ENCODE data around the gene HEATR5A.
"Not testable (repeated sequence)": the region's sequence is repeated elsewhere in the genome, so short reads cannot be mapped to it uniquely, and the experiment has no call there.

HEATR5A gene

GRCh38 chr14:31420319-31421111 is at the start of gene HEATR5A:
HEATR5A (minus strand) TSS chr14:31420550; CDS start chr14:31402975, 17,575 bp downstream.
- DNase-seq (ENCODE audit: low read depth), result peak; percentile 80

GRCh38 chr14:31466554-31466953 is 46.2 kb upstream of the HEATR5A start:
- no peak for DNase-seq (ENCODE audit: low read depth)

DNA sequence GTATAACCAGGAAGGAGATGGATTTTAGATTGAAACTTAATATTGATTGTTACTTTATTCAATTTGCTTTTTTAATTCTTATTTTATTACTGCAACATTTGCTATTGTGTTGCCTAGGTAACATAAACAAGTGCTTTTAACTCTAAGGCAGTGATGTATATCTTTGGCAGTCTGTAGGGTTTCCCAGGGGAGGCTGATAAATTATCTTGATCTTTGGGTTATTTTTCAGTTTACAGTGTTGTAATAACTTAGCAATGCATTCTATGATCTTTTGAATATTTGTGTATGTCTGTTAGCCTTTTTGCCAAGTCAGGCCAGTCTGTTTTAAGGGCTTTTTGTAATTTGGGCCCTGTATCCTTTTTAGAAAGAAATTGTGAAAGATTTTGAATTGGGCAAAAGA is 44.8 kb upstream of the HEATR5A start:
- no peak for DNase-seq (ENCODE audit: low read depth)

GRCh38 chr14:31462450-31462849 is 42.1 kb upstream of the HEATR5A start:
- not testable (repeated sequence) for DNase-seq (ENCODE audit: low read depth)

- DNase-seq (ENCODE audit: low read depth), result no peak
Measured at GRCh38 chr14:31461545-31461944, 41.2 kb upstream of the HEATR5A start.

DNA sequence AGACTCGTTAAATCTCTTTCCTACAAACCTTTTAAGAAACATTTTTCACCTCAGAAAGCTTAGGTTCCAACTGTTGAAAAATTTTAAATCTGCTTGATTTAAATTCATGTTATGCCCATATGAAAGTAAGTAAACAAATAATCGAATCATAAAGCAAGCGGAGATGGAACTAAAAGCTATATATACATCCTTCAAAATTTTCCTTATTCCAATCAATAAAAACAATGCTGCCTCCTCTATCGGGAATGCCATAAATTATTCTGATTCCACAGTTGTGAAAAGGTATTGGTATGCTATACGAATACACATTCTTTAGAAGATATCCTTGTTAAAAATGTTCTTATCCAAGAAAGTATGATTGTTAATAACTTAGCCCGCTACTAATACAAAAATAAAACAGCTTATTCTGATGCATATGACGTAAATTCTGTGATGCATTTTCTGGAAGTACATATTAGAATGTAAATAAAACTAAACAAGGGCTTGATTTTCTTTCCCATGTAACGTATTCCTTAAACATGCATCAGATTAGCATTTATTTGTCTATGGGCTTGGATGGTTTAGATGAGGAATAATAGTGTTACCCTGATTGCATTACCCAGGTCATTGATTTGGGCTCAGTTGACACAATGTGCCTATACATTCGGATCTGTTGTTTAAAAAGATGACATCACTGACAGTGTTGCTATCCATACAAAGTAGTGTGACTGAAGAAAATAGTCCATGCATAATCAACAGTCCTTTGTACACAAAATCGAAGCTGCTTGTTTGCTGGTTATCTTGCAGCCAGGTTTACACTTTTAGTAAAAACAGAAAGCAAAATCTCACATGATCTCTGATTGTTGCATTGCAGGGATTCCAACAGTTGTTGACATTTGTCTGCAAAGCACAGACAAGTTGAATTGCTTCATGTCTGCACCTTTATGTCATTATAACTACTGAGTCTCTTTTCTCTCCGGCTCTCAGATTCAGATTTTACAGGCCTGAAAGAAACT is 37.6 kb upstream of the HEATR5A start:
- DNase-seq (ENCODE audit: low read depth), result no peak

DNA sequence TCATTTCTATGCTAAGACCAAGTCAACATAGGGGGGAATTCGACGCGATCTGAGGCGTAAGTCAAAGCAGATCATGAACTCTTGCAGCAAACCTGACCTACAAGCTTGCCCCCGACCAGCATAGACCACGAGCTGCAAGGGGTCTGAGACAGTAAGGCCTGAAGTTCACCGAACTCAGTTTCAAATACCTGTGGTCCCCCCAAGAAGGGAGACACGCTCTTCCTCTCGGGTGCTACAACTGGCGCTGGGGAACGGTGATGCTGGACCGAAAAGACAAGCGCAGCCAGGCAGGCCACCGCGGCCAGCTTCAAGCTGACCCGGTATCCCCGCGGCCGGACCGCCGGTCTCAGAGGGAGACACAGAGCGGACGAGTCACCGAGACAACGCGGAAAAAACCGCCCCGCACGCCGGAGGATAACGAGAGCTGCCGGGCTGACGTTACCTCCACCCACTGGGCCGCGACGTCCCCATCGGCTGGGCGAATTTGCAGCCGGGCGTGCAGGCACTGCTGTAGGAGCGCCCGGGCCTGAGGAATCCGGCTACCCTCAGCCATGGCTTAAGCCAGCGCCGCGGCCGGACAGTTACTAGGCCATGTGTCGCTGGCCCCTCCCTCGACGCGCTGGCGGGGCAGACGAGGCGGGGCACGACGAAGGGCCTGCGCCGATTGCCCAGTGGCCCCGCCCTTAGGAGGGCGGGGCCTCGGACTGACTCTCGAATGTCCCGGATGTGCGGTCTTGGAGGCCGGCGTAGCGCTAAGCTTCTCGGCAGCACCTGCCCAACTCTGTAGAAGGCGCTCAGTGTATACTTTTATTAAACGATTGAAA is 36.7 kb upstream of the HEATR5A start, which contains the start of gene DTD2:
DTD2 (minus strand) TSS at position 666 of the 824 bp plus-strand sequence; CDS start at position 553, 113 bp downstream.
- DNase-seq (ENCODE audit: low read depth), result peak; percentile 79

DNA sequence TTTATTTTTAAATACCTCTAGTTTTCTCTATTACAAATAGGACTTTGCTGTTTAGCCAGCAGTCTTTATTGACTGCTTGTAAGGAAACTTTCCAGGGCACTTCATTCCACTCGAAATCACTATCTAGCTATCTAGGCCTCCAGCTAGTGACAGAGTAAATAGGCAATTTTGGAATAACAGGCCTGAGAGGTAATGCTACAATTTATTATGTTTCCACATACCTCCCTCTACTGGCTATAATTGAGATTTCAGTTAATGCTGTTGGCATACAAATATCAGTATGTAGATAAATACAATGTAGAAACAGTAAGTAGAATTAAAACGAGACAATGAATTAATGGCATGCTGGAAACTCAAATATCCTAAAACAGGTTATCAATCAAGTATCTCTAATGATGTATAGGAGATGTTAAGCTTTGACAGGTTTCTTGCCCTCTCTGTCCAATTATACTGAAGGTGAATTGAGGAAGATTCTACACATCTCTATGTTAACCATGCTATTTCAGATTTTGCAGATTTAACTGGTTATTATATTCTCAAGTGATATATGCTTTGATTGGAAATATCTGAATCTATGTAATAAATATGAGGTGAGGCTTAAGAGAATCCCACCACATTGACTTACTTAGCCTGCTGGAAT is 29.7 kb upstream of the HEATR5A start:
- DNase-seq (ENCODE audit: low read depth), result no peak

DNA sequence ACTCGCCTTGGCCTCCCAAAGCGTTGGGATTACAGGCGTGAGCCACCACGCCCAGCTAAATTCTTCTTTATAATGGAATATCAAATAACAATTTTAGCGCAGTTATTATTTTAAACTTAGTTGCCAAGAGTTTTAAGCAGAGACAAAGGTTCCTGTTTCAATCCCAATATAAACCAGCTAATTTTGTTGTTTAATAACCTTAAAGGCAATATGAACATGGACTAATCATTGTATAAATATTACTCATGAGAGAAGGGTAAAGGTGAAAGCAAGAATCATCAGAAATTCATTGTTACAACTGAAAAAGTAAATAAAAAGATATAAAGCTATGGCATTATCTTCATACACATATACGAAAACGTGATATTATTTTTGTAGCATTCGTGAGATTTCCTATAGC is 28.8 kb upstream of the HEATR5A start:
- DNase-seq (ENCODE audit: low read depth), result no peak

- no peak for DNase-seq (ENCODE audit: low read depth)
Measured at GRCh38 chr14:31445703-31446102, 25.4 kb upstream of the HEATR5A start.

GRCh38 chr14:31442284-31442683 is 21.9 kb upstream of the HEATR5A start:
- no peak for DNase-seq (ENCODE audit: low read depth)

DNA sequence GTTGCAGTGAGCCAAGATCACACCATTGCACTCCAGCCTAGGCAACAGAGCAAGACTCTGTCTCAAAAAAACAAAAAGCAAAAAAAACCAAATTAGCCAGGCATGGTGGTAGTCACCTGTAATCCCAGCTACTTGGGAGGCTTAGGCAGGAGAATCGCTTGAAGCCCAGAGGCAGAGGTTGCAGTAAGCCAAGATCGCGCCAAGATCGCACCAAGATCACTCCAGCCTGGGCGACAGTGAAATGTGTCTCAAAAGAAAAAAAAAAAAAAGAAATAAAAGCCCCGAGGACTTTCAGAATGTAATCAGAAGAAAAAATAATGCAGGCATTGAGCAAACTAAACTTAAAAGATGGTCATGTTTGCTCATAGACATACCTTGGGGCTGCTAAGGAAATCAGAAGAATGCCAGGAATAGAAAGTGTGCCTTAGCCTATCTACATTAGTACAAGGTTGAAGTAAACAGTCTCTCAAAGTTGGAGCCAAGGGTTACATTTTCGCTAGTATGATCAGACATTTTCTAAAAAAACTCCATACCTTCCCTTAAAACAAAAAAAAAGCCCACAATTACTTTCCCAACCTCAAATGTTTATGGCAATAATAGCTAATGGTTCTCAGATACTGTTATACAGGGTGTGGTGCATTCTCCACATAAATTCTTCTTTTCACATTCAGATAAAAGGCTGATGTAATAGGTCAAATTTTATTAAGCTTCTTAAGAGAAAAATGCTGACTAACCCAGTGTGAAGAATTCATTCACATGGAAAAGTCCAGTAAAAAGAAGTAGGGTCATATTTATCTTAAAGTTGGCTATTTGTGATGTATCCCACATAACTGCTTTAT is 21.1 kb upstream of the HEATR5A start:
- DNase-seq (ENCODE audit: low read depth), result no peak

DNA sequence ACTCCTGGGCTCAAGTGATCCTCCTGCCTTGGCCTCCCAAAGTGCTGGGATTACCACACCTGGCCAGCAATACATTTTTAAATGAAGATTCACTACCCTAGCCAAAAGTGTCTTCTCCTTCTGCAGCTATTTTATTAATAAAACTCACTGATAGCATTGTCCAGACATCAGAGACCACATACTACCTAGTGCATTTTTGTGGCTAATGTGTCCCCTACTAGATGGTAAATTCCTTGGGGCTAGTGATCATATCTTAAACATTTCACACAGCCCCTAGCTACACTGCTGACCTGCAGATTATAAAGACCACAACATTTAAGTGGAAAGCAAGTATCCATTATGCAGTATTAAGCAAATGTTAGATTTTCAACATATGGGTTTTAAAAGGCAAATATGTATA is 19.9 kb upstream of the HEATR5A start:
- DNase-seq (ENCODE audit: low read depth), result no peak

DNA sequence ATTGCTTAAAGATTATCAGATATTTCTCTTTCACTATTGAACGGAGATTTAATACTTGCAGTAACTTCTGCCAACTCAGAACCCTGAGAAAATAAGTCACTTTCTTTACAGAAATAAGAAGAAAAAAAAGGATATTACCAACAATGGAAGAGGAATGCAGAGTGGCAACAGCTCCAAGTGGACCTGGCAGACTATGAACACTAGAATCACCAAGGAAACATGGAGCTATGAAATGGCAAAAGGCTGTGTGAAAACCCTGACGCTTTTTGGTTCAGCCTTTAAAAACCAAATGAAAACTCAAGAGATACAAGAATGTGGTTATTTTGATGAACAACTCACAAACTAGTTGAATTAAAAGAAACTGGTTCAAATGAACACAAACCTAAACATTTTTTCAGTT is 19.2 kb upstream of the HEATR5A start:
- DNase-seq (ENCODE audit: low read depth), result no peak

- not testable (repeated sequence) for DNase-seq (ENCODE audit: low read depth)
Measured at GRCh38 chr14:31437045-31437691, 16.8 kb upstream of the HEATR5A start.

GRCh38 chr14:31435276-31435675 is 14.9 kb upstream of the HEATR5A start:
- no peak for DNase-seq (ENCODE audit: low read depth)

DNA sequence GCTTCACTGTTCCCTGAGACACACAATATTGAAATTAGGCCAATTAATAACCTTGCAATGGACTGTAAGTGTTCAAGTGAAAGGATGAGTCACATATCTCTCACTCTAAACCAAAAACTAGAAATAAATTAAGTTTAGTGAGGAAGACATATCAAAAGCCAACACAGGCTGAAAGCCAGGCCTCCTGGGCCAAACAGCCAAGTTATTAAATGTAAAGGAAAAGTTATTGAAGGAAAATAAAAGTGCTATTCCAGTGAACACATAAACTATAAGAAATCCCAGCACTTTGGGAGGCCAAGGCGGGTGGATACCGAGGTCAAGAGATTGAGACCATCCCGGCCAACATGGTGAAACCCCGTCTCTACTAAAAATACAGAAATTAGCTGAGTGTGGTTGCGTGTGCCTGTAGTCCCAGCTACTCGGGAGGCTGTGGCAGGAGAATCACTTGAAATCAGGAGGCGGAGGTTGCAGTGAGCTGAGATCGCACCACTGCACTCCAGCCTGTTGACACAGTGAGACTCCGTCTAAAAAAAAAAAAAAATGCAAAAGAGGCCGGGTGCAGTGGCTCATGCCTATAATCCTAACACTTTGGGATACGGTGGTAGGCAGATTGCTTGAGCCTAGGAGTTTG is 10.4 kb upstream of the HEATR5A start:
- DNase-seq (ENCODE audit: low read depth), result no peak

DNA sequence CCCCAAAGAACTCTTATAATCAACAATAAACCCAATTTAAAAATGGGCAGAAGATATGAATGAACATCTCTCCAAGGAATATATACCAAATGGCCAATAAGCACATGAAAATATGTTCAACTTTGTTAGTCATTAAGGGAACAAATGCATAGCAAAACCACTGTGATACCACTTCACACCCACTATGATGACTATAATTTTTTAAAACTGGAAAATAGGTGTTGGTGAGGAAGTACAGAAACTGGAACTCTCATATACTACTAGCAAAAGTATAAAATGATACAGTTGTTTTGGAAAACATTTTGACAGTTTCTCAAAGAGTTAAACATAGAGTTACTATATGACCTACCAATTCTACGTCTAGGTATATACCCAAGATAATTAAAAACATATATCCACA is 9.4 kb upstream of the HEATR5A start:
- DNase-seq (ENCODE audit: low read depth), result no peak

GRCh38 chr14:31428011-31428410 is 7.7 kb upstream of the HEATR5A start:
- DNase-seq (ENCODE audit: low read depth), result no peak

Measured in stimulated activated CD8-positive, alpha-beta memory T cell treated with anti-CD3 and anti-CD28 coated beads, Interleukin-15, amount 100 ng/mL, for 24 hours (primary cell).